Measurements from ENCODE around the gene VWA2. TPM values are rescaled to one million over a fixed set of nuclear protein-coding genes. Genes with fewer than 3 reads are reported as not detected.
A peak's percentile ranks its signal among the peaks of the same experiment; 100 is the strongest.

The VWA2 gene
- total and polyA plus RNA-seq, 10 of the 15 experiments (the other 5 are each of a cell fraction or from before 2014, with no cell fraction given) = 0.03 TPM; not detected in 9

GRCh38 chr10:114304017-114304570 lies 65.0 kb downstream of the VWA2 start (continued):
- TF ChIP-seq CUX1 (IDR thresholded peaks at IDR 0.05; ENCODE audit: insufficient replicate concordance, low read depth, low read length) = peak; percentile 24
- no peak for TF ChIP-seq ZNF622 (IDR thresholded peaks at IDR 0.05)
- TF ChIP-seq BHLHE40 (IDR thresholded peaks at IDR 0.05; ENCODE audit: borderline replicate concordance in 1 of 2, low read depth in 2 of 2, low read length in 1 of 2) = peak; percentile 65 to 72
- no peak for TF ChIP-seq ETV6 (conservative IDR thresholded peaks at IDR 0.05 in 1 of 2, IDR thresholded peaks at IDR 0.05 in 1 of 2; ENCODE audit: borderline replicate concordance in 1 of 2, low read depth in 1 of 2)
- TF ChIP-seq MYB (IDR thresholded peaks at IDR 0.05; ENCODE audit: borderline replicate concordance, low read depth, low read length) = no peak
- TF ChIP-seq MEF2A (IDR thresholded peaks at IDR 0.05; ENCODE audit: insufficient read depth, low read depth, low read length) = peak; percentile 85
- TF ChIP-seq NFYA (IDR thresholded peaks at IDR 0.05; ENCODE audit: borderline replicate concordance, low read depth, low read length) = no peak
- TF ChIP-seq EZH2 (IDR thresholded peaks at IDR 0.05; ENCODE audit: borderline replicate concordance, control insufficient read depth, low read depth, low read length) = no peak
- no peak for TF ChIP-seq ZNF274 (IDR thresholded peaks at IDR 0.05; ENCODE audit: insufficient read depth, insufficient read length)
- TF ChIP-seq RBBP5 (conservative IDR thresholded peaks at IDR 0.05) = no peak
- TF ChIP-seq LARP7 (IDR thresholded peaks at IDR 0.05) = no peak
- 0 out of 2 replicates have a peak, but pooled peaks have one; percentile 42 for TF ChIP-seq ZSCAN29 (IDR thresholded peaks at IDR 0.05)
- no peak for TF ChIP-seq POLR2AphosphoS2 (IDR thresholded peaks at IDR 0.05; ENCODE audit: low read depth, low read length)
- peak; percentile 90 for TF ChIP-seq RAD21 (IDR thresholded peaks at IDR 0.05; ENCODE audit: insufficient read depth, low read depth, low read length)
- no peak for TF ChIP-seq ZNF687 (IDR thresholded peaks at IDR 0.05)
- TF ChIP-seq CBX5 (IDR thresholded peaks at IDR 0.05; ENCODE audit: low read depth) = no peak
- no peak for TF ChIP-seq CBFB (IDR thresholded peaks at IDR 0.05; ENCODE audit: low read depth)
- TF ChIP-seq SREBF2 (IDR thresholded peaks at IDR 0.05; ENCODE audit: low read length) = no peak
- peak; percentile 58; the same call in 1 of the 2 replicates for TF ChIP-seq RUNX3 (IDR thresholded peaks at IDR 0.05; ENCODE audit: low read length)
- no peak for TF ChIP-seq HCFC1 (IDR thresholded peaks at IDR 0.05; ENCODE audit: low read length)
- no peak for TF ChIP-seq ZBED1 (IDR thresholded peaks at IDR 0.05; ENCODE audit: borderline replicate concordance)
- no peak for TF ChIP-seq BACH1 (IDR thresholded peaks at IDR 0.05; ENCODE audit: borderline replicate concordance)
